Measurements from ENCODE around the gene HSPA8.

HSPA8 gene

GRCh38 chr11:123046473-123047259 is 15.3 kb downstream of the HSPA8 start:
- peak; percentile 18 for DNase-seq

- no peak for DNase-seq
These were observed 16.8 kb downstream of the HSPA8 start for GRCh38 chr11:123045101-123045500.

GRCh38 chr11:123041185-123041584 is 20.8 kb downstream of the HSPA8 start:
- DNase-seq: no peak

GRCh38 chr11:123040111-123040432 is 21.9 kb downstream of the HSPA8 start:
- no peak for DNase-seq

GRCh38 chr11:123035831-123036230 is 26.1 kb downstream of the HSPA8 start:
- no peak for DNase-seq

- DNase-seq: no peak
These were observed 27.3 kb downstream of the HSPA8 start for GRCh38 chr11:123034597-123034996.

- peak; percentile 17 for DNase-seq
These were observed 28.0 kb downstream of the HSPA8 start for GRCh38 chr11:123033895-123034294.

- DNase-seq: no peak
These were observed 31.4 kb downstream of the HSPA8 start for GRCh38 chr11:123030517-123030916.

- peak; percentile 50 for DNase-seq
These were observed 41.0 kb downstream of the HSPA8 start for GRCh38 chr11:123020968-123021367.

- no peak for DNase-seq
These were observed 43.2 kb downstream of the HSPA8 start for GRCh38 chr11:123018702-123019101.

GRCh38 chr11:123011510-123011909 is 50.4 kb downstream of the HSPA8 start:
- no peak for DNase-seq

All from CD4-positive, alpha-beta T cell treated with Interleukin-17A for 1 hour (primary cell).